ENCODE measurements around the gene ERO1B. TPM values are rescaled to one million over a fixed set of nuclear protein-coding genes. Genes with fewer than 3 reads are reported as not detected.
A peak's percentile ranks its signal among the peaks of the same experiment; 100 is the strongest.

The ERO1B gene
- total RNA-seq, 1 experiment from 2014 or later, result 3.2 TPM

DNA sequence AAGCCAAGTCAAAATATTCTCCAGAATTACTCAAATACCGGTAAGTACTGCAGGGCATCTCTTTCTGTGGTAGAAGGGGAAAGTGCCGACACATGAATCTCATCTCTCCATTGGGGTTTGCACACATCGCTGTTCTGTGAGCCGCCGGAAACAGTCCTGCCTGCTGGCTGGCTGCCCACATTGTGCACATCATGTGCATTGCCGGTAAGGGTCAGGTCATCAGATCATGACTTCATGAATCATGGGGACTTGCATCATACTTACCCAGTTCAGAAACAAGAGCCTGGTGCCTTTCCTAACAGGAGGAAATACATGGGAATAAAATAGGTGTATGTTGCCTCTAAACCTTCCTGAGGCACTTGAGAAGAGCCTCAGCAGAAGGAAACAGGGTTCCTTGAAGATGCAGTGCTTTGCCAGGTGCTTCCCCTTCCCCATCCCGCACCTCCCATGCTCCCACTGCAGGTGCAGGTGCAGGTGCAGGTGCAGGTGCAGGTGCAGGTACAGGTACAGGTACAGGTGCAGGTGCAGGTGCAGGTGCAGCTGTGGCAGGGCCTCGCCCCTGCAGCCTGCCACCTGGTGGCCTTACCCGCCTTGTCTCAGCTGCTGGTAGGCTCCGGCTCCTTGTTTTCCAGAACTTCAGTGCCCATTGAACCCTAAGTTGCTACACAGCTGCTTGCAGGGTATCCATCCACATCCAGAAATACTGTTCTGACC is 112.9 kb downstream of the ERO1B start:
- CTCF ChIA-PET, result interaction anchor here (0.6 to 1.7 kb wide), 9 partner anchors 11 to 175 kb away, joined by 3 to 6 read pairs (median 3); no protein-coding TSS in a partner anchor
- POLR2A ChIA-PET, result no interaction called here

More for the DNA sequence above, 112.9 kb downstream of the ERO1B start:
- ATAC-seq (peak; percentile 78), DNase-seq (ENCODE audit: low spot score) (peak; percentile 67)
- TF ChIP-seq TP53 (CRISPR knock-in tag; IDR thresholded peaks at IDR 0.05), result no peak
- no peak for TF ChIP-seq USF1 (CRISPR knock-in tag; IDR thresholded peaks at IDR 0.05)
- TF ChIP-seq NR3C1 (CRISPR knock-in tag; conservative IDR thresholded peaks at IDR 0.05; ENCODE audit: low read depth), result no peak
- TF ChIP-seq, protein P1, sequence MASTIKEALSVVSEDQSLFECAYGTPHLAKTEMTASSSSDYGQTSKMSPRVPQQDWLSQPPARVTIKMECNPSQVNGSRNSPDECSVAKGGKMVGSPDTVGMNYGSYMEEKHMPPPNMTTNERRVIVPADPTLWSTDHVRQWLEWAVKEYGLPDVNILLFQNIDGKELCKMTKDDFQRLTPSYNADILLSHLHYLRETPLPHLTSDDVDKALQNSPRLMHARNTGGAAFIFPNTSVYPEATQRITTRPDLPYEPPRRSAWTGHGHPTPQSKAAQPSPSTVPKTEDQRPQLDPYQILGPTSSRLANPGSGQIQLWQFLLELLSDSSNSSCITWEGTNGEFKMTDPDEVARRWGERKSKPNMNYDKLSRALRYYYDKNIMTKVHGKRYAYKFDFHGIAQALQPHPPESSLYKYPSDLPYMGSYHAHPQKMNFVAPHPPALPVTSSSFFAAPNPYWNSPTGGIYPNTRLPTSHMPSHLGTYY (CRISPR knock-in tag; IDR thresholded peaks at IDR 0.05), result no peak; the same call in 1 of the 2 replicates
- no peak for TF ChIP-seq FOXP4 (CRISPR knock-in tag; IDR thresholded peaks at IDR 0.05)
- peak; percentile 88 for TF ChIP-seq PRDM15 (CRISPR knock-in tag; IDR thresholded peaks at IDR 0.05)
- TF ChIP-seq MAX (CRISPR knock-in tag; IDR thresholded peaks at IDR 0.05), result peak; percentile 45; the same call in 1 of the 2 replicates
- TF ChIP-seq, protein P2, sequence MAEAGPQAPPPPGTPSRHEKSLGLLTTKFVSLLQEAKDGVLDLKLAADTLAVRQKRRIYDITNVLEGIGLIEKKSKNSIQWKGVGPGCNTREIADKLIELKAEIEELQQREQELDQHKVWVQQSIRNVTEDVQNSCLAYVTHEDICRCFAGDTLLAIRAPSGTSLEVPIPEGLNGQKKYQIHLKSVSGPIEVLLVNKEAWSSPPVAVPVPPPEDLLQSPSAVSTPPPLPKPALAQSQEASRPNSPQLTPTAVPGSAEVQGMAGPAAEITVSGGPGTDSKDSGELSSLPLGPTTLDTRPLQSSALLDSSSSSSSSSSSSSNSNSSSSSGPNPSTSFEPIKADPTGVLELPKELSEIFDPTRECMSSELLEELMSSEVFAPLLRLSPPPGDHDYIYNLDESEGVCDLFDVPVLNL (CRISPR knock-in tag; IDR thresholded peaks at IDR 0.05; ENCODE audit: borderline replicate concordance, low read depth), result no peak
- peak; percentile 96 for TF ChIP-seq GABPB1 (CRISPR knock-in tag; IDR thresholded peaks at IDR 0.05)
- no peak for TF ChIP-seq STAT6 (CRISPR knock-in tag; conservative IDR thresholded peaks at IDR 0.05; ENCODE audit: low read depth)
- TF ChIP-seq HMGA2 (CRISPR knock-in tag; IDR thresholded peaks at IDR 0.05), result no peak
- no peak for TF ChIP-seq ZNF512 (CRISPR knock-in tag; IDR thresholded peaks at IDR 0.05; ENCODE audit: borderline replicate concordance)
- H3K4me3 Mint-ChIP-seq, result no peak overlapping the region
- peaks cover 12% of the 10 kb centered on the region for H3K4me1 Mint-ChIP-seq
- H3K36me3 Mint-ChIP-seq, result peaks cover 4% of the 10 kb centered on the region
- no peak overlapping the region; the same call in 1 of the 2 replicates for H3K27ac Mint-ChIP-seq
- H3K9me3 Mint-ChIP-seq, result no peaks in the 10 kb centered on the region
- no peaks in the 10 kb centered on the region; the same call in 1 of the 2 replicates for H3K27me3 Mint-ChIP-seq (ENCODE audit: low read depth)

Measured in WTC11 (cell line).